HepG2 (cell line): Measurements from ENCODE around the gene LRGUK. TPM values are rescaled to one million over a fixed set of nuclear protein-coding genes. Genes with fewer than 3 reads are reported as not detected.

ENCODE experiments used
- BORCS8-MEF2B ChIP-seq: sonication (generic); formaldehyde crosslinking; IDR thresholded peaks from 2 replicates; pipeline ENCODE4 v1.8.0; 2022; ENCODE audit warnings: mild to moderate bottlenecking, missing genetic modification reagents
- EP300 ChIP-seq, 3 experiments: sonication (generic) in 1 of 3; formaldehyde crosslinking in 1 of 3; IDR thresholded peaks; 2 replicates each; pipeline versions ENCODE4 v1.5.1 to v1.6.1; 2011 to 2020; ENCODE audit warnings: low read depth in 2 of 3, low read length in 2 of 3, borderline replicate concordance in 1 of 3, improper control_type of control experiment in 1 of 3, mild to moderate bottlenecking in 1 of 3, missing genetic modification reagents in 1 of 3, moderate library complexity in 1 of 3
- ERF ChIP-seq: IDR thresholded peaks from 2 replicates; pipeline ENCODE4 v1.6.1; 2018; ENCODE audit warnings: missing biosample characterization, missing genetic modification reagents
- IRF2 ChIP-seq: IDR thresholded peaks from 2 replicates; pipeline ENCODE4 v1.6.1; 2018; ENCODE audit warnings: missing genetic modification reagents, missing compliant biosample characterization
- NR2F1 ChIP-seq, 2 experiments: fragments of 450-650 bp in 1 of 2; formaldehyde crosslinking in 1 of 2; IDR thresholded peaks; 2 replicates each; pipeline versions ENCODE4 v1.5.0 to v1.6.1; 2016 to 2020; ENCODE audit warnings: mild to moderate bottlenecking in 1 of 2, missing compliant biosample characterization in 1 of 2, missing genetic modification reagents in 1 of 2, moderate library complexity in 1 of 2
- RNF2 ChIP-seq: fragments of 450-650 bp; conservative IDR thresholded peaks from 2 replicates; pipeline ENCODE4 v1.6.1; 2016; ENCODE audit warnings: low read depth
- XRCC5 ChIP-seq: fragments of 200-400 bp; formaldehyde crosslinking; optimal IDR thresholded peaks from 2 replicates; pipeline ENCODE3; 2017; ENCODE audit warnings: mild to moderate bottlenecking, low read length
- ZNF260 ChIP-seq: sonication (generic); formaldehyde crosslinking; IDR thresholded peaks from 2 replicates; pipeline ENCODE4 v1.4.0; 2020; ENCODE audit warnings: missing genetic modification reagents, low read depth, mild to moderate bottlenecking, borderline replicate concordance
- ZNF614 ChIP-seq: IDR thresholded peaks from 2 replicates; pipeline ENCODE4 v1.6.1; 2018; ENCODE audit warnings: missing biosample characterization, missing genetic modification reagents, inconsistent platforms, borderline replicate concordance
- ZNF747 ChIP-seq: sonication (generic); formaldehyde crosslinking; IDR thresholded peaks from 2 replicates; pipeline ENCODE4 v1.8.1; 2023; ENCODE audit warnings: missing genetic modification reagents, mild to moderate bottlenecking, borderline replicate concordance
- polyA plus RNA-seq, 8 experiments: library from polyadenylated mRNA; depleted of rRNA in 3 of 8; stranded (reverse) in 7 of 8; unstranded in 1 of 8; fragments of >200 nt; fragmentation: Illumina TruSeq in 4 of 8; extraction: Trizol in 4 of 8; gene quantifications; 2 replicates each; pipeline versions ENCODE4 v1.2.1 to v1.2.3, GENCODE V29; 2011 to 2016; ENCODE audit warnings: low read depth in 4 of 8, missing spikeins in 1 of 8, mixed read lengths in 1 of 8; ENCODE audit not compliant: insufficient read depth in 1 of 8
- total RNA-seq, 5 experiments: library from RNA; depleted of rRNA; stranded (reverse); fragments of >200 nt; fragmentation: Illumina TruSeq; extraction: Trizol; gene quantifications; 2 replicates each; pipeline ENCODE4 v1.2.3, GENCODE V29; 2016; ENCODE audit warnings: low read depth in 1 of 5
- TF ChIP-seq, protein P1 (sequence below): sonication (generic); formaldehyde crosslinking; IDR thresholded peaks from 2 replicates; pipeline ENCODE4 v1.4.0; 2020; ENCODE audit warnings: mild to moderate bottlenecking, missing genetic modification reagents
- TF ChIP-seq, protein P2 (sequence below): sonication (generic); formaldehyde crosslinking; conservative IDR thresholded peaks from 2 replicates; pipeline ENCODE4 v1.4.0; 2020; ENCODE audit warnings: mild to moderate bottlenecking, missing genetic modification reagents, moderate library complexity
- TF ChIP-seq, protein P3 (sequence below), 2 experiments: sonication (generic) in 1 of 2; formaldehyde crosslinking in 1 of 2; IDR thresholded peaks; 2 replicates each; pipeline versions ENCODE4 v1.4.0 to v1.6.1; 2016 to 2020; ENCODE audit warnings: borderline replicate concordance in 1 of 2, low read depth in 1 of 2, mild to moderate bottlenecking in 1 of 2, missing genetic modification reagents in 1 of 2
- TF ChIP-seq, protein P4 (sequence below): IDR thresholded peaks from 2 replicates; pipeline ENCODE4 v1.6.1; 2012; ENCODE audit warnings: low read depth, low read length, improper control_type of control experiment

Gene LRGUK
- total and polyA plus RNA-seq, 2 of the 13 experiments (the other 11 are each of a cell fraction or from before 2014, with no cell fraction given) = 0.18 to 0.20 TPM

DNA sequence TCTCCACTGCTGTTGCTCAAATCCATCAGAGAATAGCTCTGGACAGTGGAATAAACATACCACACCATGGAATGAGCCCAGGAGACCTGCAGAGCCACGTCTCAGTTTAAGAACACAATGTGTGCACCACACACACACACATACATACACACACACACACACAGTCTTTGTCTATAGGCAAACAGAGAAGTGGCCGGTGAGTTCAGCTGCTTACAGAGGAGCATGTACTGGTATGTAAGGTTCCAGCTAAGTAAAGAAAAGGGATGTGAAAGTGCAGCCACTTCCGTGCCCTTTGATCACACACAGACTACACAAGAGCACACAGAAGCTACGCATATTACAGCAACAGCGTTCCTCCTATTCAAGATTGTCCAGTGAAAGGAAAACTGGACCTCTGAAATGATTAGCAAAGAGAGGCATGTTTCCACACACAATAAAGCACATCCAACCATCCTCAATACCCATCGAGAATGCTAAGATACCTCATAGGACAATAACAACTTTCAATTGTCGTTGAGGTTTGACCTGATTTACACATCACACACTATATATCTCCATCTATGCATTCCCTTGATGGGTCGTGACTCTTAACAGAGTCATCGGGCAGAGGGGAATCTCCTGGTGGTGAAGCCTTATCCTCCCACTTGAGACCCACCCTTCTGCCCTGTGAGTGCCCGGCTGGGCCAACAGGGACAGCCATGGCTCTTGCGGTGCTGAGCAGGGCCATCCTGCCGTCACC, 166.0 kb downstream of the LRGUK start (continued):
- TF ChIP-seq ZNF614 (CRISPR knock-in tag) (peak; percentile 59; the same call in 1 of the 2 replicates), BORCS8-MEF2B (CRISPR knock-in tag) (0 out of 2 replicates have a peak, but pooled peaks have one; percentile 23), RNF2 (no peak), IRF2 (CRISPR knock-in tag) (peak; percentile 68; the same call in 1 of the 2 replicates), ZNF747 (CRISPR knock-in tag) (0 out of 2 replicates have a peak, but pooled peaks have one; percentile 49), XRCC5 (peak; percentile 35), EP300 (IDR thresholded peaks at IDR 0.05; ENCODE audit: low read depth in 2 of 2, low read length in 2 of 2) (peak in 1 of 2 experiments; percentile 65; a peak in 2 of 4 replicates), EP300 (CRISPR knock-in tag; IDR thresholded peaks at IDR 0.05; ENCODE audit: borderline replicate concordance) (peak; percentile 31; the same call in 1 of the 2 replicates), ERF (peak; percentile 32; the same call in 1 of the 2 replicates), ZNF260 (CRISPR knock-in tag) (no peak), NR2F1 (CRISPR knock-in tag; IDR thresholded peaks at IDR 0.05) (peak in 1 of 2 experiments; percentile 68; a peak in 2 of 4 replicates)
- TF ChIP-seq, protein P1, sequence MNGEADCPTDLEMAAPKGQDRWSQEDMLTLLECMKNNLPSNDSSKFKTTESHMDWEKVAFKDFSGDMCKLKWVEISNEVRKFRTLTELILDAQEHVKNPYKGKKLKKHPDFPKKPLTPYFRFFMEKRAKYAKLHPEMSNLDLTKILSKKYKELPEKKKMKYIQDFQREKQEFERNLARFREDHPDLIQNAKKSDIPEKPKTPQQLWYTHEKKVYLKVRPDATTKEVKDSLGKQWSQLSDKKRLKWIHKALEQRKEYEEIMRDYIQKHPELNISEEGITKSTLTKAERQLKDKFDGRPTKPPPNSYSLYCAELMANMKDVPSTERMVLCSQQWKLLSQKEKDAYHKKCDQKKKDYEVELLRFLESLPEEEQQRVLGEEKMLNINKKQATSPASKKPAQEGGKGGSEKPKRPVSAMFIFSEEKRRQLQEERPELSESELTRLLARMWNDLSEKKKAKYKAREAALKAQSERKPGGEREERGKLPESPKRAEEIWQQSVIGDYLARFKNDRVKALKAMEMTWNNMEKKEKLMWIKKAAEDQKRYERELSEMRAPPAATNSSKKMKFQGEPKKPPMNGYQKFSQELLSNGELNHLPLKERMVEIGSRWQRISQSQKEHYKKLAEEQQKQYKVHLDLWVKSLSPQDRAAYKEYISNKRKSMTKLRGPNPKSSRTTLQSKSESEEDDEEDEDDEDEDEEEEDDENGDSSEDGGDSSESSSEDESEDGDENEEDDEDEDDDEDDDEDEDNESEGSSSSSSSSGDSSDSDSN (CRISPR knock-in tag) = peak; percentile 27; the same call in 1 of the 2 replicates
- TF ChIP-seq, protein P2, sequence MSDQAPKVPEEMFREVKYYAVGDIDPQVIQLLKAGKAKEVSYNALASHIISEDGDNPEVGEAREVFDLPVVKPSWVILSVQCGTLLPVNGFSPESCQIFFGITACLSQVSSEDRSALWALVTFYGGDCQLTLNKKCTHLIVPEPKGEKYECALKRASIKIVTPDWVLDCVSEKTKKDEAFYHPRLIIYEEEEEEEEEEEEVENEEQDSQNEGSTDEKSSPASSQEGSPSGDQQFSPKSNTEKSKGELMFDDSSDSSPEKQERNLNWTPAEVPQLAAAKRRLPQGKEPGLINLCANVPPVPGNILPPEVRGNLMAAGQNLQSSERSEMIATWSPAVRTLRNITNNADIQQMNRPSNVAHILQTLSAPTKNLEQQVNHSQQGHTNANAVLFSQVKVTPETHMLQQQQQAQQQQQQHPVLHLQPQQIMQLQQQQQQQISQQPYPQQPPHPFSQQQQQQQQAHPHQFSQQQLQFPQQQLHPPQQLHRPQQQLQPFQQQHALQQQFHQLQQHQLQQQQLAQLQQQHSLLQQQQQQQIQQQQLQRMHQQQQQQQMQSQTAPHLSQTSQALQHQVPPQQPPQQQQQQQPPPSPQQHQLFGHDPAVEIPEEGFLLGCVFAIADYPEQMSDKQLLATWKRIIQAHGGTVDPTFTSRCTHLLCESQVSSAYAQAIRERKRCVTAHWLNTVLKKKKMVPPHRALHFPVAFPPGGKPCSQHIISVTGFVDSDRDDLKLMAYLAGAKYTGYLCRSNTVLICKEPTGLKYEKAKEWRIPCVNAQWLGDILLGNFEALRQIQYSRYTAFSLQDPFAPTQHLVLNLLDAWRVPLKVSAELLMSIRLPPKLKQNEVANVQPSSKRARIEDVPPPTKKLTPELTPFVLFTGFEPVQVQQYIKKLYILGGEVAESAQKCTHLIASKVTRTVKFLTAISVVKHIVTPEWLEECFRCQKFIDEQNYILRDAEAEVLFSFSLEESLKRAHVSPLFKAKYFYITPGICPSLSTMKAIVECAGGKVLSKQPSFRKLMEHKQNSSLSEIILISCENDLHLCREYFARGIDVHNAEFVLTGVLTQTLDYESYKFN = peak; percentile 80
- TF ChIP-seq, protein P3, sequence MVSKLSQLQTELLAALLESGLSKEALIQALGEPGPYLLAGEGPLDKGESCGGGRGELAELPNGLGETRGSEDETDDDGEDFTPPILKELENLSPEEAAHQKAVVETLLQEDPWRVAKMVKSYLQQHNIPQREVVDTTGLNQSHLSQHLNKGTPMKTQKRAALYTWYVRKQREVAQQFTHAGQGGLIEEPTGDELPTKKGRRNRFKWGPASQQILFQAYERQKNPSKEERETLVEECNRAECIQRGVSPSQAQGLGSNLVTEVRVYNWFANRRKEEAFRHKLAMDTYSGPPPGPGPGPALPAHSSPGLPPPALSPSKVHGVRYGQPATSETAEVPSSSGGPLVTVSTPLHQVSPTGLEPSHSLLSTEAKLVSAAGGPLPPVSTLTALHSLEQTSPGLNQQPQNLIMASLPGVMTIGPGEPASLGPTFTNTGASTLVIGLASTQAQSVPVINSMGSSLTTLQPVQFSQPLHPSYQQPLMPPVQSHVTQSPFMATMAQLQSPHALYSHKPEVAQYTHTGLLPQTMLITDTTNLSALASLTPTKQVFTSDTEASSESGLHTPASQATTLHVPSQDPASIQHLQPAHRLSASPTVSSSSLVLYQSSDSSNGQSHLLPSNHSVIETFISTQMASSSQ (IDR thresholded peaks at IDR 0.05; ENCODE audit: low read depth) = 0 out of 2 replicates have a peak, but pooled peaks have one; percentile 24
- TF ChIP-seq, protein P3 (CRISPR knock-in tag; IDR thresholded peaks at IDR 0.05; ENCODE audit: borderline replicate concordance) = no peak
- TF ChIP-seq, protein P4, sequence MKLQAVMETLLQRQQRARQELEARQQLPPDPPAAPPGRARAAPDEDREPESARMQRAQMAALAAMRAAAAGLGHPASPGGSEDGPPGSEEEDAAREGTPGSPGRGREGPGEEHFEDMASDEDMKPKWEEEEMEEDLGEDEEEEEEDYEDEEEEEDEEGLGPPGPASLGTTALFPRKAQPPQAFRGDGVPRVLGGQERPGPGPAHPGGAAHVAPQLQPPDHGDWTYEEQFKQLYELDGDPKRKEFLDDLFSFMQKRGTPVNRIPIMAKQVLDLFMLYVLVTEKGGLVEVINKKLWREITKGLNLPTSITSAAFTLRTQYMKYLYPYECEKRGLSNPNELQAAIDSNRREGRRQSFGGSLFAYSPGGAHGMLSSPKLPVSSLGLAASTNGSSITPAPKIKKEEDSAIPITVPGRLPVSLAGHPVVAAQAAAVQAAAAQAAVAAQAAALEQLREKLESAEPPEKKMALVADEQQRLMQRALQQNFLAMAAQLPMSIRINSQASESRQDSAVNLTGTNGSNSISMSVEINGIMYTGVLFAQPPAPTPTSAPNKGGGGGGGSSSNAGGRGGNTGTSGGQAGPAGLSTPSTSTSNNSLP = peak; percentile 31; the same call in 1 of the 2 replicates
